Measurements from ENCODE around the gene ZNF385D.

ZNF385D gene

DNA sequence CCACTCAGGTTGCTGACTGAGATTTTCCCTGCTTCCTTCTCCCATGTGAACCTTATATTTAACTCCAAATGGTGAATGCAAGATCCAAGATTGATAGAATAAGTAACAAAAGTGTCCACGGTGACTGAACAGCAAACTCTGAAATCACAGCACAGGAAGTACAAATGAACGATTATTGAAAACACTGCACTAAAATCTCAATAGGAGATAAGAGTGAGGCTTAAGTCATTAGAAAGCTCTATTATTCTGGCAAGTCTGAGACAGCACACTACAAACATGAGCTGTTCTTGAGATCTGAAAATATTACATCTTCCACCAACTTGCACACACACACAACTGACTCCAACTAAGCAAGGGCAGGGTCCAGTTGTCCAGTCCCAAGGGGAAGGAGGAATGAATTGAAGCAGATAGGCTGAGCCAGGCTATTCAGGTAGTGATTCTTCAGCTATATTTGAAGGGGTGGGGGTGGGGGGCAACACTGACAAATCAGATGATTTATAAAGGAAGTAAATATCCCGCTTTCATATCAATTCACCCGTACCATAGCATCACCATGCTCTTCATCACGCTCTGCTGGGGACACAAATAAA, 2.9 kb downstream of the ZNF385D start:
- no peak for DNase-seq

GRCh38 chr3:21747376-21747775, 3.6 kb downstream of the ZNF385D start:
- DNase-seq: peak in 2 of 14 donors; percentile 37 to 90

DNA sequence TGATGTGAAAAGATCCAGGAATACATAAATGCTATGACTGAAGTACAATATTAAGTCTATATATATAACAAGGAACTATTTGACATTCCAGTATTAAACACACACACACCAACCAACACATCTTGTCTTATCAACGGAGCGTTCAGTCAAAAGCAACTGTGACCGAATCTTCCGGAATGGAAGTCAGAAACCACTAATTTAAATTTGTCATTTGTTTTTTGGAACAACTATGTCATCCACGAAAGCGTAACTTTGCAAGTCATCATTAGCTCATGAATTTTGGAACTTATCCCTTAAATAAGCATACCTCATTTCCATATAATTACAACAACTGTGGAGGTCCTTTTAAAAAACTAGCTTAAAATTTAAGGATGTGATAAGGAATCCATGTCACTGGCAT, 5.0 kb downstream of the ZNF385D start:
- DNase-seq: no peak

- DNase-seq: no peak
Measured at GRCh38 chr3:21744793-21745192, 6.2 kb downstream of the ZNF385D start.

- DNase-seq: no peak
Measured at GRCh38 chr3:21738935-21739702, 11.9 kb downstream of the ZNF385D start.

GRCh38 chr3:21738283-21738682, 12.7 kb downstream of the ZNF385D start:
- DNase-seq: no peak

DNA sequence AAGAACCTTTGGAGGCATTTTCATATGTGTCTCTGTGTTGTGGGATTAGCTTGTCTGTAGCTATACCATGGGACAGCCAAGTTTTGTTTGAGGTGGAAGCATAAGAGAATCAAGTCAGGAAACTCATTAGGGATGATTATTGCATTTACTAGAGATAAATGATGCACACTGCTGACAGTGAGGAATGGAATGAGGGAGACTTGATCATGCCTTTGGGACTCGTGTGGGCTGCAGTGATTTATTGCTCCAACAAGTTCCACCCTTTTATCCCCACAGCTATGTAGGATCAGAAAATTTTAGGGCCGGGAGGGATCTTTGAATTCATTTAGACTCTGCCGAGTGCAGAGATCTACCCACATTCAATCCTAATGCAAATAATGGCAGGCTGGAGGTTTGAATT, 16.3 kb downstream of the ZNF385D start:
- no peak for DNase-seq

DNA sequence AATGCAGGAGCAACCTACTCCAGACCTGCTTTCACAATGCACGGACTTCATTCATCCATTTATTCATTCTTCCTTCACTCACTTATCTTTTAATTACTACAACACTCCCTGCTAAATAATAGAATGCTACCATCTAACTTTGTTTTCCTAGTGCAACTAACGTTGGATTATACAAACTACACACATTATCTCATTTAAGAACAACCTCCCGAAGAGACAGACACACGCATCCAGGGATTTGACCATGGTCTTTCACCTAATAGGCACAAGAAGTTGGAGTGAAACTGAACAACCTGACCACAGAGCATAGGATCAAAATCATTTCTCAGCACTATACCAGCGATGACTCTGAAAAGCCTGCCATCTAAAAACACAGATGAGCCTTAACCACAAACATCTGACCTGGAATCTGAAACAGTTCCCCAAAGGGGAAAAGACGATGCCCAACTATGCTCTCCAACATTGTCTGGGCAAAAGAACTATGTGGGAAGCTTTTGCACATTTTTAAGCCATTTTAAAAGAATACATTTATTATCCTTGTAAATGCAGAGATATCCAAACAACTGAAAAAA, 21.0 kb downstream of the ZNF385D start:
- no peak for DNase-seq

- no peak for DNase-seq
Measured at GRCh38 chr3:21729331-21729730, 21.7 kb downstream of the ZNF385D start.

- DNase-seq: no peak
Measured at GRCh38 chr3:21722768-21723167, 28.2 kb downstream of the ZNF385D start.

DNA sequence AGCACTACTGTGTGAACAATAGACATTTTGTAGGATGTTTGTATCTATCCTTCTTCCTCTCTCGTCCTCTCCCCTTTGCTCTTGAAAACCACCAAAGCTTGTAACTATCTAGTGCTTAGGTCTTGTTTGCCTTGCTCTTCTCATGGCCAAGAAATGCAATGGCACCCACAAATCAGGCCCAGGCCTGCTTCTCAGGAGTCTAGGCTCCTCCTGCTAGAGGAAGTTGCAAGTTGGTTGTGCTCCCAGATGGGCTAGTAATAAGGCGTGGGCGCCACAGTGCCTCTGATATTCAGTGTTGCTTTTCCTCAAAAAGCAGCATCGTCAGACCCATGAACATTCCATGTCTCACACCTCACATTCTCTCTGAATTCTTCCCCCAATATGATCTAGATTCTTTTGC, 28.7 kb downstream of the ZNF385D start:
- no peak for DNase-seq

GRCh38 chr3:21718943-21719591, 31.9 kb downstream of the ZNF385D start:
- DNase-seq: no peak

GRCh38 chr3:21718161-21718765, 32.7 kb downstream of the ZNF385D start:
- no peak for DNase-seq

GRCh38 chr3:21715662-21716061, 35.3 kb downstream of the ZNF385D start:
- no peak for DNase-seq

DNA sequence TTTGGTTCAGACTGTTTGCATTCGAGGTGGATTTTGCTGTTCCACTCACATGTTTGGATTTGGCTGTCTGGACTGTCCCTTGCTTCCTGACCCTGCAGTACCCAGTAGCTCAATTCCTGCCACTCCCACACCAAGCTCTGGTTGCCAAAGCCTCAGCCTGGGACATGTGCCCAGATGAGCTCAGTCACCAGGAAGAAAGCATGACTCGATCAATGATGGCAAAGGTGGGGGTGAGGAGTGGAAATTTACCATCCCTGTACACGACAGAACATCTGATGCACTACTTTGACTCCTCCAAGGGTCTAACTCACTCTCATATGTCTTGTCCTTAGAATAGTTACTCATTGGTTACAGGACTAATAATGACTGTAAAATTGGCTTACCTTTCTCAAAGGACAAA, 45.2 kb downstream of the ZNF385D start:
- peak in 3 of 14 donors; percentile 0 to 76 (median 8) for DNase-seq

DNA sequence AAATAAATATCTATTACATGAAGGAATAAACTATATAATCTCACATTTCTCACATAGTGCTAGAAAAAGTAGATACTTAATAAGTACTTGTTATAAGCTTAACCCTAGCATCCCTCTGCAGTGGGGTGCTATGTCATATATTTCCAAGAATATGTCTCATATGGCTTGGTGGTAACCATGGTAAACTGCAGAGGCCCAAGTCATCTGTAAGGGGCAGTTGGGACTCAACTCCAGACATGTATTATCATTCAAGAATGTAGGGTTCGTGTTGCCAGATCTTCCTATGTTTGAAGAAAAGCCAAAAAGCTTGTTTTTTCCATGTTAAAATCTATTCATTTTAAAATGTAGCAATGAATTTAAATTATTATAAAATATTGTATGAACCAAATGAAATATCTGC, 46.2 kb downstream of the ZNF385D start:
- no peak for DNase-seq

GRCh38 chr3:21703291-21703690, 47.7 kb downstream of the ZNF385D start:
- DNase-seq: no peak

DNA sequence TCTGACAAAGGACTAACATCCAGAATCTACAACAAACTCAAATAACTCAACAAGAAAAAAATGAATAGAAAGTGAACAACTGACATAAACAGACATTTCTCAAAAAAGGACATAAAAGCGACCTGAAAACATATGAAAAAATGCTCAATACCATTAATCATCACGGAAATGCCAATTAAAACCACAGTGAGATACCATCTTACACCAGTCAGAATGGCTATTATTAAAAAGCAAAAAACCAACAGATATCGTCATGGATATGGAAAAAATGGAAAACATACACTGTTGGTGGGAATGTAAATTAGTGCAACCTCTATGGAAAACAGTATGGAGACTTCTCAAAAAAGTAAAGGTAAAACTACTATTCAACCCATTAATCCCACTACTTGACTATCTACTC, 53.3 kb downstream of the ZNF385D start:
- no peak for DNase-seq

DNA sequence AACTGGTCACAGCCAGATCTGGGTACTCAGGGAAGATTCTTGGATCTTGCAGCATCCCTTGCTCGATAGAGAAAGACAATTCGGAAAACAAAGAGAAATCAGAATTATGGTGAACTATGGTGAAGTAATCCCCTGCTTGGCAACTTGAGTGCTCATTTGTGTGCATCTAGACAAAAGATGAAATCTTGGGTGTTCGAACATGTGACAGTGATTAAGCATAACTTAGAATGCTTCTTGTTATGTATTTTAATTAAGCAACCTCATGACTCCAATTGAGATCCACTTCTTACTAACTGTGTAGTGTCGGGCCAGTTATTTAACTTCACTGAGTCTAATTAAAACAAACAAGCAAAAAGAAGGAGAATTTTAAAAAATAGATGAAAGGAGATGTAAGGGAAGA, 56.5 kb downstream of the ZNF385D start:
- DNase-seq: no peak

DNA sequence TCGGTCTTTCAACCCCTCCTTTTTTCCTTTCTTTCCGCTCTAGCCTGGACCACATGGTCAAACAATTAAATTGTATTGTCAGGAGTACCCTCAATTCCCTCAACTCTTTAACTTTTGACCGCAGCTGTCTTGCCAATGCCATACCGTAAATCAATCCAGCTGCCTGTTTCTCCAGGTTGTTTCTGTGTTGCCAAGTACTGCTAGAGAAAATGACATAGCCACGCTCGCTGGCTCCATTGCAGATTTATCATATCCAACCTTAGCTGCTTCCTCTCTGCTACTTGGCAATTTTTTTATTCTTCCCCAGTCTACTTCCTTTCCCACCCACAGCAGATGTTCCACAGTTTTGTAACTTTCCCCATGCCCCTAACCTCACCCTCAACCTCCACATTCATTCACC, 60.0 kb downstream of the ZNF385D start:
- DNase-seq: no peak

GRCh38 chr3:21682206-21682605, 68.8 kb downstream of the ZNF385D start:
- DNase-seq: peak in 1 of 14 donors; percentile 7

GRCh38 chr3:21673393-21673792, 77.6 kb downstream of the ZNF385D start:
- DNase-seq: no peak

DNA sequence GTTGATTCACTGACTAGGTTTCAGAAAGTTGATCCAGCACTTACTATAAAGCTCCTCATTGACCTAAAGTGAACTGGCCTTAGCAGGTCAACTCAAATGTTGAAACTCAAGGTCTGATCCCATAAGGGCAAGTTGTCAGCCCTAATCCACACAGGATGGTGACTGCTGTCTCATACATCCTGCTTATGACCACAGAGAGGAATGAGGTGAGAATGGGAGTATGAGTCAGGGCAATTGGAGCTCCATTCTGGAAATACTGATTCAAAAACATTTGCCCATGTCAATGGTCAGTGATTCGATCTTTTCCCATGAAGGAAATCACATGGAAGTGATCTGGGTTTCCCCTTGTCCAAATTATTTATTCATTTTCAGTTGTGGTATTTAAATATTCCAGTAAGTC, 78.7 kb downstream of the ZNF385D start:
- no peak for DNase-seq

Measured in C1 segment of cervical spinal cord (tissue), 14 donors.